ENCODE measurements around the gene CYP27B1. TPM values are rescaled to one million over a fixed set of nuclear protein-coding genes. Genes with fewer than 3 reads are reported as not detected.
A peak's percentile ranks its signal among the peaks of the same experiment; 100 is the strongest.

Gene CYP27B1
- total and polyA plus RNA-seq, 10 of the 15 experiments (the other 5 are each of a cell fraction or from before 2014, with no cell fraction given) = 0.10 to 2.7 (median 1.1) TPM

- 0 out of 2 replicates have a peak, but pooled peaks have one; percentile 21 for TF ChIP-seq ATF7 (IDR thresholded peaks at IDR 0.05; ENCODE audit: low read depth)
- peak; percentile 39; the same call in 1 of the 2 replicates for TF ChIP-seq ZNF687 (IDR thresholded peaks at IDR 0.05)
- 0 out of 2 replicates have a peak, but pooled peaks have one; percentile 42 for TF ChIP-seq CBFB (IDR thresholded peaks at IDR 0.05; ENCODE audit: low read depth)
- TF ChIP-seq CEBPZ (IDR thresholded peaks at IDR 0.05; ENCODE audit: low read depth, low read length) = no peak
- TF ChIP-seq FOXM1 (IDR thresholded peaks at IDR 0.05; ENCODE audit: low read depth, low read length) = no peak
- peak; percentile 53 for TF ChIP-seq RUNX3 (IDR thresholded peaks at IDR 0.05; ENCODE audit: low read length)
- 0 out of 2 replicates have a peak, but pooled peaks have one; percentile 32 for TF ChIP-seq STAT3 (IDR thresholded peaks at IDR 0.05; ENCODE audit: low read depth, low read length)
- 0 out of 2 replicates have a peak, but pooled peaks have one; percentile 38 for TF ChIP-seq POLR2AphosphoS2 (IDR thresholded peaks at IDR 0.05; ENCODE audit: low read depth, low read length)
- TF ChIP-seq CREM (IDR thresholded peaks at IDR 0.05; ENCODE audit: low read depth) = peak; percentile 20; the same call in 1 of the 2 replicates
- TF ChIP-seq IRF4 (IDR thresholded peaks at IDR 0.05; ENCODE audit: low read depth, low read length) = 0 out of 2 replicates have a peak, but pooled peaks have one; percentile 21
- TF ChIP-seq YY1 (IDR thresholded peaks at IDR 0.05; ENCODE audit: low read depth, low read length) = no peak
- no peak for TF ChIP-seq TCF3 (IDR thresholded peaks at IDR 0.05; ENCODE audit: borderline replicate concordance, insufficient read depth, low read depth, low read length)
These were observed 24.8 kb downstream of the CYP27B1 start (continued) for GRCh38 chr12:57741844-57742738.

All from GM12878 (cell line).